ENCODE measurements around the gene GLT6D1.

Gene GLT6D1

DNA sequence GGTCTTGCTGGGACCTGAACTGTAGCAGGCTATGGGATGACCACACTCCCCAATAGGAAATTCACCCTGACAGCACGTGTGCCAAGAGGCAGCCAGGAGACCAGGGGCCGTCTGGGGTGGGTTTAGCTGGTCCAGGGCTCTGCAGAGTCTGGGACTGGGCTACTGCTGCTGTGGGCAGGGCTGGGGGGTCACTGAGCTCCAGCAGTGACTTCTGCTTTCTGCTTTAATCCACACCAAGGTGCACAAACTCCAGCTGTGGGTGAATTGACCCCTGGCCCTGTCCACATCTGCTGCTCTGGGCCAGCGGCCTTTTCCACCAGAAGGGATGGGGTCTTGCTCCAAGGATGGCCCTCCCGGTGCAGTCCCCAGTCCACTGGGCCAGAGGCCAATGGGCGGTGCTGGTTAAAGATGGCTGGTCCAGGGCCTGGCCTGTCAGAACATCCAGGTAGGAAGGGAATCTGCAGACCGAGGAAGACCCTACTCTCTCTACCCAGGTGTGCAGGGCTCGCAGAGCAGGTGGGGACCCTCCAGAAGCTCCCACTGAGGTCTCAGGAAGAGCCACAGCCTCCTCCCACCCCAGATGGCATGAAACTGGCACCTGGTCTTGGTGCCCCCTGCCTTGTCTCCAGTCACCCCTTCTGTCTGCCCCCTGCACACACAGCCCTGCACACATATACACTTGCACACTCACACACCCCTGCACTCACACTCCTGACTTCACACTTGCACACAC is 28.0 kb downstream of the GLT6D1 start:
- H3K4me3 ChIP-seq (ENCODE audit: low read length), result no peak overlapping the region
- TF ChIP-seq ZNF274 (IDR thresholded peaks at IDR 0.05; ENCODE audit: low read depth, low read length), result no peak

DNA sequence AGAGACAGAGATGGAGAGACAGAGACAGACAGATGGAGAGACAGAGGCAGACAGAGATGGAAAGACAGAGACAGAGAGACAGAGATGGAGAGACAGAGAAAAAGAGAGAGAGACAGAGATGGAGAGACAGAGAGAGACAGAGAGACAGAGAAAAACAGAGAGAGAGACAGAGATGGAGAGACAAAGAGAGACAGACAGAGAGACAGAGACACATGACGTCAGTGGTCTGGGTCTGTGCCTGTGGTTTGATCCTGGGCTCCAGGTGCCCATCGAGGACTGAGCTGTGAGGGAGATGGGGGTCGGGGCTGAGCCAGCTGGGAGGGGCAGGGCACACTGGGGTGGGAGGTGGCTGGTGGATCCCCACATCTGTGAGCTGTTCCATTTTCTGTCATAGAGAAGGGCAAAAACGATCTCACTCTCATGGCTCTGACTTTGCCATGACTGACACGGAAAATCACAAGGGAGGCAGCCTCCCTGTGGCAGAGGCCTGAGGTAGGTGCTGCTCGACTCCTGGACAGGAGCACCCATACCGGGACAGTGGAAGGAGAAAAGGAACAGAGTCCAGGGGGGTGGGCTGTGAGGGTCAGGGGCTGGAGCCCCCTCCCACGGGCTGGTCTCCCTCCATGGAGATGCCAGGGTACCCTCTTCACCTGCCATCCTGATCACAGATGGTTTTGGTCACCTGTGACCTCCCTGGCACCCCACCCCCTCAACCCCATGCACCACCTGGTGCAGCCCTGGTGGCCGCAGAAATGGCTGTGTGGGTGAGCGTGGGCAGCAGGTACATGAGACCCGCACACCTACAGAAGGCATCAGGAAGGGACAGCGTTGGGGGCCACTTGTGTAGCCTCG is 28.8 kb downstream of the GLT6D1 start:
- no peak for TF ChIP-seq ZNF274 (IDR thresholded peaks at IDR 0.05; ENCODE audit: low read depth, low read length)
- H3K4me3 ChIP-seq (ENCODE audit: low read length), result no peak overlapping the region

GRCh38 chr9:135609366-135609955 is 29.9 kb downstream of the GLT6D1 start:
- TF ChIP-seq ZNF274 (IDR thresholded peaks at IDR 0.05; ENCODE audit: low read depth, low read length), result no peak
- H3K4me3 ChIP-seq (ENCODE audit: low read length), result no peak overlapping the region

- TF ChIP-seq ZNF274 (IDR thresholded peaks at IDR 0.05; ENCODE audit: low read depth, low read length), result no peak
- no peak overlapping the region for H3K4me3 ChIP-seq (ENCODE audit: low read length)
Observed at GRCh38 chr9:135608999-135609317, 30.4 kb downstream of the GLT6D1 start.

DNA sequence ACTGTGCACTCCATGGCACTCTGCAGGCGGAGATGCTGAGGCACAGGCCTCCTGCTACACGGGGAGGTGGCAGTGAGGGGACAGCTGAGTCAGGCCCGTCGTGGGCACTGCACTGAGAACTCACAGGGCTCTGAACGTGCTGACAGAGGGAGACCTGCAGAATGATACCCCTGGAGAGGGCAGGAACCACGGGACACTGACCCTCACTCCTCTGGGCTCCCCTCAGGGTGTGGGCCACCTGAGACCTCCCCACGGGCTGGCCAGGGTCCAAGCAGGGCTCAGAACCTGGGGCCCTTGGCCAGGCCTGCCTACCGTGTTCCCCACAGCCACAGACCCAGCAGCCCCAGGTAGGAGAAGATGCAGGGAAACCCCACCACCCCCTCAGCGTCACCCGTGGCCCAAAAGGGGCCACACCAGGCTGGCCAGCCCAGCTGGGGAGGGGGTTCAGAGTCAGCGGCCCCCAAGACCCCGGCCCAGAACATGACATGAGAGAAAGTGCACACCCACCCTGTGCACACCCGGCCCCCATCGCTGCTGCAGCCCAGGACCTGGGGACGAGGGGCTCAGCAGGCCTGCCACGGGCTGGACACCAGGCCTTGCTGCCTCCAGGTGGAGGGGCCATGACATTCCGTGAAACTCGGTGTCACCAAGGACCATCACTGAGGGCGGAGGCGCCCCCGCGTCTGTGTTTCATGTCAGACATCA is 30.9 kb downstream of the GLT6D1 start:
- H3K4me3 ChIP-seq (ENCODE audit: low read length), result no peak overlapping the region
- no peak for TF ChIP-seq ZNF274 (IDR thresholded peaks at IDR 0.05; ENCODE audit: low read depth, low read length)

- no peak overlapping the region for H3K4me3 ChIP-seq (ENCODE audit: low read length)
- no peak for TF ChIP-seq ZNF274 (IDR thresholded peaks at IDR 0.05; ENCODE audit: low read depth, low read length)
Observed at GRCh38 chr9:135607401-135608293, 31.7 kb downstream of the GLT6D1 start.

DNA sequence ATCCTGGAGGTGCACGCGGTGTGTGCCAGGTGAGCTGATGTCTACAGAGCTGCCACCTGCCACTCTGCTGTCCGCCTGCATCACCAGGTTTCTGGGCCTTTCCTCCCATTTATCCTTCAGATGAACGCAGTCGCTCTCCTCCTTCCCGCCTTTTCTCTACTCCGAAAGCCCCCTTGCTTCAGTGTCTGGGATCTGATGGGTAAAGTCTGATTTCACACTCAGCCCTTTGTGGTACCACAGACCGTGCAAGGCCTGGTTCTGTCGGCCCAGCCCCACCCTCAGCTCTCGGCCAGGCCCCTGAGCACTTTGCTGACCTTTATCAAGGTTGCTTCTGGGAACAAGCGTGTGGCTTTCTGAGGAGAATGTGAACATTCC is 32.5 kb downstream of the GLT6D1 start:
- H3K4me3 ChIP-seq (ENCODE audit: low read length), result no peak overlapping the region
- no peak for TF ChIP-seq ZNF274 (IDR thresholded peaks at IDR 0.05; ENCODE audit: low read depth, low read length)

DNA sequence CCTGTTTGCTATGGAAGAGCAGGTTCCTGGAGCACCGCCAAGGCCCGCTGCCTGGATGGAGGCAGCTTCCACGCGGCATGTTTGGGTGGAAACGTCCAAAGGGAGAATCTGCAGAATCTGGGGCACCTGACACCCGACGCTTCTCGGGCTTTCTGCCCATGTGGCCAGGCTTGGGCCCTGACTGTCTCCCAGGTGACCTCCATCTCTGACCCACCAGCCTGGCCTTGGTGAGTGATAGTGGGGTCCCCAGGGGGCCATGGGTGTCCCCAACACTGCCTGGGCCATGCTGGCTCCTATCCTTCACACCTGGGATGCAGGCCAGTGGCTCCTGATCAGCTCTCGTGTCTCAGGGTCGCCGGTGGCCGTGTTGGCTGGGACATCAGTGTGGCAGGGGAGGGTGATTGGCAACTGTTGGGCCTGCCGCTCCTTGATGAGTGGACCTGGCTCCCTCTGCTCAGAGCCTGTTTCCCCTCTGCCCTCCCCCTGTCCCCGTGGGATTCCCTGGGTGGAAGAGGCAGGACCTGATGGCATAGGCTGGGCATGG is 34.0 kb downstream of the GLT6D1 start:
- H3K4me3 ChIP-seq (ENCODE audit: low read length), result no peak overlapping the region
- no peak for TF ChIP-seq ZNF274 (IDR thresholded peaks at IDR 0.05; ENCODE audit: low read depth, low read length)

DNA sequence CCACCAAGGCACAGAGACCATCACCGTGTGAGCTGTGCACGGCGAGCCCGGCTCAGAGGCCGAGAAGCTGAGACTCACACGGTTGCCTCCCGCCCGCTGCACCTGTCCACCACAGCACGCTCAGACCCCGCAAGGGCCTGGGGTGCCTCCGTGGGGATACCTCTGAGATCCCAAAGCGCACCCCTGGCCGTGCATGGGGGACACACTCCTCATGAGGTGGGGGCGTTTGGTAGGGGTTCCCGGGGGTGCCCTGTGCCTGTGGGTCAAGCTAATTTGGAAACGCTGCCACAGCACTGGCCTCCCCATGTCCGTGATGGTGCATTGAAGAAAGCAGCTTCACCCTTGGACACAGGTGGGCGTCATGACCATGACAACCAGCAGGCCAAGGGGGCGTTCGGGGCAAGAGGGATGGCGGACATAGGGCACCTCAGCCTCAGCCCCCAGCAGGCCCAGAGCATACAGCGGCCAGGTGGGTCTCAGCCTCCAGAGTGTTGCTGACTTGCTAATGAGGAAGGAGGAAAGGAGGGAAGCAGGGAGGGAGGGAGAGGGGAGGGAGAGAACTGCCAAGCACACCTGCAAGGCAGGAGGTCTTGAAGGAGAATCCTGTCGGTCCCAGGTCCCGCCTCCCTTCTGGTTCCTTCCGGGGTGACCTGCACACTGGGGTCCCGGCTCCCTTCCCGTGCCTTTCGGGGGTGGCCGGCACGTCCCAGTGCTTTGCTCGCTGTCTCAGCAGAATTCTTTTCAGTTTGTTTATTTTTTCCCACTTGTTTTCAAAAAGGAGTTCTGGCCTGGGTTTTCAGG is 34.7 kb downstream of the GLT6D1 start:
- no peak overlapping the region for H3K4me3 ChIP-seq (ENCODE audit: low read length)
- no peak for TF ChIP-seq ZNF274 (IDR thresholded peaks at IDR 0.05; ENCODE audit: low read depth, low read length)

GRCh38 chr9:135602789-135603481 is 36.4 kb downstream of the GLT6D1 start:
- no peak overlapping the region for H3K4me3 ChIP-seq (ENCODE audit: low read length)
- no peak for TF ChIP-seq ZNF274 (IDR thresholded peaks at IDR 0.05; ENCODE audit: low read depth, low read length)

- no peak overlapping the region for H3K4me3 ChIP-seq (ENCODE audit: low read length)
- no peak for TF ChIP-seq ZNF274 (IDR thresholded peaks at IDR 0.05; ENCODE audit: low read depth, low read length)
Observed at GRCh38 chr9:135601988-135602387, 37.4 kb downstream of the GLT6D1 start.

GRCh38 chr9:135600296-135600817 is 39.0 kb downstream of the GLT6D1 start:
- H3K4me3 ChIP-seq (ENCODE audit: low read length), result no peak overlapping the region
- no peak for TF ChIP-seq ZNF274 (IDR thresholded peaks at IDR 0.05; ENCODE audit: low read depth, low read length)
